Measurements from ENCODE around the gene ZFP90. TPM values are rescaled to one million over a fixed set of nuclear protein-coding genes. Genes with fewer than 3 reads are reported as not detected.

The ZFP90 gene
- total and polyA plus RNA-seq, 9 donors = 16.7 to 50.0 (median 35.9) TPM

DNA sequence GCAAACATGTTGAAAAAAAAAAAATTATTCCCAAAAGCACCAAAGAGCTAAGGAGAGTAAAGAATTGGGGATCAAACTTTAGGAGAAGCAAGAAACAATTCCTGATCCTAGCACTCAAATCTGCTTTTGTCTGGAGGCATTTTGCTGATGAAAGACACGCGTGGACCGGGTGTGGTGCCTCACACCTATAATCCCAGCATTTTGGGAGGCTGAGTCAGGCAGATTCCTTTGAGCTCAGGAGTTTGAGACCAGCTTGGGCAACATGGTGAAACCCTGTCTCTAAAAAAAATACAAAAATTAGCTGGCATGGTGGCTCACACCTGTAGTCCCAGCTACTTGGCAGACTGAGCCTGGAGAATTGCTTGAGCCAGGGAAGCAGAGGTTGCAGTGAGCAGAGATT, 35.4 kb downstream of the ZFP90 start:
- Histone ChIP-seq H3K9me3 (peaks cover 0 to 13% of the 10 kb centered on the region in 2 donors), H3K4me1 (ENCODE audit: insufficient read depth) (no peaks in the 10 kb centered on the region), H3K27me3 (no peaks in the 10 kb centered on the region), H3K27ac (no peak overlapping the region), H3K4me3 (no peak overlapping the region), H3K36me3 (no peaks in the 10 kb centered on the region)
- intact Hi-C loops (cut with DNase I) = no loop called here
- no peak for TF ChIP-seq CTCF (IDR thresholded peaks at IDR 0.05)
- TF ChIP-seq EP300 (IDR thresholded peaks at IDR 0.05) = no peak
- TF ChIP-seq POLR2A (IDR thresholded peaks at IDR 0.05) = no peak
- 97 to 99% (median 97%) methylated on average over 3 of the region's 3 CpGs for WGBS, 3 donors
- DNase-seq = no peak

DNA sequence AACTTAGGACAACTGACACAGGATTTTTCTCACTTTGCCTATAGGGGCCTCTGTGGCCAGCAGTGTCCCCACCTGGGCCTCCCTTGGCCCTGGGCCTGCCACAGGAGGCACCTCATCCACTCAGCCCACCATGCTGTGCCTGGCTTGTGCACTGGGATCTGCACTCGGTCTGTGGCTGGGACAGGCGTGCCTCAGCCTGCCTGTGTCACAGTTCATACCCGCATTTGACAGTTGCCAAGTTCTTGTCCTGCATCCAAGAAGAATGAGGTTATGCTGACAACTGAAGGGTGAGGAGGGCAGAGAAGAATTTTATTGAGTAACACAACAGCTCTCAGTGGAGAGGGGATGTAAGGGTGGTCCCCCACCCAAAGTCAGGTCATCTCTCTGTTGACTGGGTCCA, 36.0 kb downstream of the ZFP90 start:
- Histone ChIP-seq H3K27me3 (no peaks in the 10 kb centered on the region), H3K27ac (no peak overlapping the region), H3K4me3 (no peak overlapping the region), H3K36me3 (no peaks in the 10 kb centered on the region), H3K9me3 (peaks cover 0 to 12% of the 10 kb centered on the region in 2 donors), H3K4me1 (ENCODE audit: insufficient read depth) (no peaks in the 10 kb centered on the region)
- DNase-seq = no peak
- WGBS, 3 donors = 95 to 100% (median 100%) methylated on average over 3 of the region's 3 CpGs
- no peak for TF ChIP-seq CTCF (IDR thresholded peaks at IDR 0.05)
- TF ChIP-seq POLR2A (IDR thresholded peaks at IDR 0.05) = no peak
- no peak for TF ChIP-seq EP300 (IDR thresholded peaks at IDR 0.05)
- intact Hi-C loops (cut with DNase I) = no loop called here

DNA sequence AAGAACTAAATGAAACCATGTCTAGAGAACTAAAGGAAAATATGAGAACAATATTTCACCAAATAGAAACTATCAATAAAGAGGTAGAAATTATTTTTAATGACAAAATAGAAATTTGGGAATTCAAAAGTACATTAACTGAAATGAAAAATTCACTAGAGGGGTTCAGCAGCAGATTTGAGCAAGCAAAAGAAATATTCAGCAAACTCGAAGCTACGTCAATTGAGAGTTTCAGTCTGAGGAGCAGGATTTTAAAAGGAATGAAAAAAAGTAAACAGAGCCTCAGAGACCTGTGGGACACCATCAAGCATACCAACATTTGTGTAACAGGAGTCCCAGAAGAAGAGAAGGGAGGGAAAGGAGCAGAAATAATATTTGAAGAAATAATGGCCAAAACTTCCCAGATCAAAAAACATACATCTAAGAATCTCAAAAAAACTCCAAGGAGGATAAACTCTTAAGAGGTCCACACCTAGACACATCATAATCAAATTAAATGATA, 38.3 kb downstream of the ZFP90 start:
- no peak for DNase-seq
- Histone ChIP-seq H3K9me3 (peaks cover 0 to 7% of the 10 kb centered on the region in 2 donors), H3K27ac (no peak overlapping the region), H3K4me1 (ENCODE audit: insufficient read depth) (no peaks in the 10 kb centered on the region), H3K36me3 (no peaks in the 10 kb centered on the region), H3K4me3 (no peak overlapping the region), H3K27me3 (no peaks in the 10 kb centered on the region)
- 89 to 93% (median 91%) methylated on average over 2 of the region's 2 CpGs for WGBS, 3 donors
- no peak for TF ChIP-seq EP300 (IDR thresholded peaks at IDR 0.05)
- TF ChIP-seq POLR2A (IDR thresholded peaks at IDR 0.05) = no peak
- TF ChIP-seq CTCF (IDR thresholded peaks at IDR 0.05) = no peak
- intact Hi-C loops (cut with DNase I) = no loop called here

DNA sequence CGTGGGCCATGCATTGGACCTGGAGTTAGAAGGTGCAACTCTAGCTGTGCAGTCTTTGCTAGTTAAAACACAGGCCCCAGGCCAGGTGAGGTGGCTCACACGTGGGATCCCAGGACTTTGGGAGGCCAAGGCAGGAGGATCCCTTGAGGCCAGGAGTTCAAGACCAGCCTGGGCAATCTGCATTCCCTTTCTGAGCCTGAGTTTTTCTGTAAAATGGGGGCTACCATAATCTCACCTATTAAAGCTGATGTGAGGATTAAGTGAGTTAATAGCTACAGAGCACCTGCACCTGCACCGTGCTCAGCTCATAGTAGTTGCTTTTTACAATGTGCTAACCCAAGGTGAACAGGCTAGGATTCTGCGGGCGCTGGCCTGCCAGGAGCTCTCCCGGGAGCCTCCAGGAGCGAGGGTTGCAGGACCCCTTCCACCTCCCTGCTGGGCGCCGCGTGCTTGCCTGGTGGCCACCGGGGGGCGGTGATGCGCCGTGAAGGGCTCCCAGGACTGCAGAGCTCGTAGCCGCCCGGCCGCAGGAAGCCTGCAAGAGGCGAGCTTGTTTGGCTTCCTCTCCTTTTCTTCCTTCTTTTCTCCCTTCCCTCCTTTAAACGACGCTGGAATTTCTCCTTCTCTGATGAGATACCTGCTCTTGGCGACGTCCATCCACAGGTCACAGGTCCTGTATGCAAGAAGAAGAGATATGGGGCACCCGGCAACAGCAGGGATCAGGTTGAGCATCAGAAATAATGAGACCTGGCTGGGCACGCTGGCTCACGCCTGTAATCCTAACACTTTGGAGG, 51.3 kb downstream of the ZFP90 start:
- H3K4me1 ChIP-seq (ENCODE audit: insufficient read depth) = no peaks in the 10 kb centered on the region
- no peak overlapping the region for H3K27ac ChIP-seq
- 5 to 6% (median 5%) methylated on average over 25 to 26 of the region's 26 CpGs for WGBS, 3 donors
- H3K9me3 ChIP-seq = no peaks in the 10 kb centered on the region
- H3K4me3 ChIP-seq = no peak overlapping the region
- no peaks in the 10 kb centered on the region for H3K27me3 ChIP-seq
- H3K36me3 ChIP-seq = no peaks in the 10 kb centered on the region
- peak; percentile 79 to 89 (median 85) for DNase-seq
- intact Hi-C loops (cut with DNase I) = loop anchor here in 1 of 4 donors (5.0 to 10.0 kb wide), 3 partner anchors 104 to 252 kb away; partner anchors contain the start of gene TANGO6
- TF ChIP-seq CTCF (IDR thresholded peaks at IDR 0.05) (peak; percentile 81 to 87 (median 87)), POLR2A (IDR thresholded peaks at IDR 0.05) (no peak)

Measured in ovary (tissue), 9 donors.